GM23338 (cell line): Measurements from ENCODE around the gene PSMG1. TPM values are rescaled to one million over a fixed set of nuclear protein-coding genes. Genes with fewer than 3 reads are reported as not detected.

Experiments used
- ATAC-seq: fragments of 200-7000 bp; cut with Tn5 transposase; 3 replicates; pipeline ENCODE4 v1.9.1; 2020
- DNase-seq: peaks from one replicate; pipeline ENCODE4 v3.0.0-alpha.2; 2015; ENCODE audit warnings: low spot score
- H2AFZ ChIP-seq: fragments of 200-600 bp; sonication (generic); 2 replicates; pipeline ENCODE4 v1.8.0; 2016; ENCODE audit warnings: antibody characterized with exemption, mild to moderate bottlenecking, moderate library complexity
- H3F3A ChIP-seq: fragments of 200-600 bp; sonication (generic); replicated peaks from 2 replicates; pipeline ENCODE4 v1.8.0; 2017; ENCODE audit warnings: antibody characterized with exemption, mixed run types, low read depth
- H3K27ac ChIP-seq: fragments of 200-600 bp; sonication (generic); 2 replicates; pipeline ENCODE4 v1.6.1; 2016; ENCODE audit warnings: low read depth
- H3K27me3 ChIP-seq: fragments of 200-600 bp; sonication (generic); 2 replicates; pipeline ENCODE4 v1.8.0; 2016; ENCODE audit warnings: mild to moderate bottlenecking, mixed run types, moderate library complexity; ENCODE audit not compliant: insufficient read depth
- H3K36me3 ChIP-seq: fragments of 200-600 bp; sonication (generic); 2 replicates; pipeline ENCODE4 v1.8.0; 2016; ENCODE audit warnings: mild to moderate bottlenecking; ENCODE audit not compliant: insufficient read depth
- H3K4me1 ChIP-seq: fragments of 200-600 bp; sonication (generic); 2 replicates; pipeline ENCODE4 v1.8.0; 2016; ENCODE audit warnings: mild to moderate bottlenecking, moderate library complexity; ENCODE audit not compliant: insufficient read depth
- H3K4me2 ChIP-seq: fragments of 200-600 bp; sonication (generic); 2 replicates; pipeline ENCODE4 v1.7.1; 2017; ENCODE audit warnings: mixed run types
- H3K4me3 ChIP-seq: fragments of 200-600 bp; sonication (generic); 2 replicates; pipeline ENCODE4 v1.6.1; 2016; ENCODE audit warnings: mixed run types
- H3K79me2 ChIP-seq: fragments of 200-600 bp; sonication (generic); replicated peaks from 2 replicates; pipeline ENCODE4 v1.8.0; 2017; ENCODE audit warnings: mild to moderate bottlenecking; ENCODE audit not compliant: insufficient read depth
- H3K9me2 ChIP-seq: fragments of 200-600 bp; sonication (generic); 2 replicates; pipeline ENCODE4 v1.8.0; 2017; ENCODE audit not compliant: insufficient read depth
- H4K20me1 ChIP-seq: fragments of 200-600 bp; sonication (generic); replicated peaks from 2 replicates; pipeline ENCODE4 v1.8.0; 2017; ENCODE audit warnings: mild to moderate bottlenecking; ENCODE audit not compliant: insufficient read depth
- H3K27ac Mint-ChIP-seq: 2 replicates; pipeline ENCODE4 v1.8.0; 2020; ENCODE audit warnings: inconsistent platforms, mild to moderate bottlenecking, moderate library complexity, mixed read lengths
- H3K27me3 Mint-ChIP-seq: 3 replicates; pipeline ENCODE4 v1.8.0; 2022; ENCODE audit warnings: low read depth, mild to moderate bottlenecking, moderate library complexity, mixed read lengths, inconsistent platforms; ENCODE audit not compliant: insufficient read depth, poor library complexity
- H3K36me3 Mint-ChIP-seq: 3 replicates; pipeline ENCODE4 v1.8.0; 2021; ENCODE audit warnings: low read depth, mild to moderate bottlenecking, inconsistent platforms, moderate library complexity, mixed read lengths
- H3K4me1 Mint-ChIP-seq: 3 replicates; pipeline ENCODE4 v1.8.0; 2020; ENCODE audit warnings: mild to moderate bottlenecking, inconsistent platforms, mixed read lengths
- H3K4me3 Mint-ChIP-seq: 3 replicates; pipeline ENCODE4 v1.8.0; 2021; ENCODE audit warnings: moderate library complexity, mild to moderate bottlenecking, inconsistent platforms, mixed read lengths
- H3K9me3 Mint-ChIP-seq: 3 replicates; pipeline ENCODE4 v1.8.0; 2020; ENCODE audit warnings: moderate library complexity, mild to moderate bottlenecking, inconsistent platforms, mixed read lengths
- CREB1 ChIP-seq: fragments of 250-450 bp; sonication (Bioruptor Pico); IDR thresholded peaks from 2 replicates; pipeline ENCODE4 v1.5.0; 2020; ENCODE audit warnings: low read depth, mild to moderate bottlenecking, moderate library complexity
- EZH2 ChIP-seq: fragments of 200-600 bp; sonication (generic); IDR thresholded peaks from one replicate; pipeline ENCODE4 v1.8.0; 2017; ENCODE audit warnings: antibody characterized with exemption, mild to moderate bottlenecking, low read depth; ENCODE audit not compliant: unreplicated experiment
- EZH2phosphoT487 ChIP-seq: fragments of 200-600 bp; sonication (generic); IDR thresholded peaks from one replicate; pipeline ENCODE4 v1.8.1; 2018; ENCODE audit warnings: antibody characterized with exemption; ENCODE audit not compliant: unreplicated experiment
- JUNB ChIP-seq: IDR thresholded peaks from one replicate; pipeline ENCODE4 v1.6.1; 2016; ENCODE audit warnings: antibody characterized with exemption; ENCODE audit not compliant: unreplicated experiment
- NANOG ChIP-seq: IDR thresholded peaks from 2 replicates; pipeline ENCODE4 v1.6.1; 2016; ENCODE audit warnings: antibody characterized with exemption, borderline replicate concordance
- POLR2AphosphoS5 ChIP-seq: IDR thresholded peaks from 2 replicates; pipeline ENCODE4 v1.6.1; 2016; ENCODE audit warnings: antibody characterized with exemption, low read depth
- STAT1 ChIP-seq: IDR thresholded peaks from one replicate; pipeline ENCODE4 v1.6.1; 2016; ENCODE audit warnings: antibody characterized with exemption; ENCODE audit not compliant: unreplicated experiment
- ZNF114 ChIP-seq: fragments of 250-450 bp; sonication (Bioruptor Pico); IDR thresholded peaks from 2 replicates; pipeline ENCODE4 v1.5.0; 2020; ENCODE audit warnings: mild to moderate bottlenecking, moderate library complexity
- ZNF331 ChIP-seq: fragments of 250-450 bp; sonication (Bioruptor Pico); IDR thresholded peaks from 2 replicates; pipeline ENCODE4 v1.5.0; 2020; ENCODE audit warnings: low read depth, mild to moderate bottlenecking, moderate library complexity
- polyA plus RNA-seq: library from polyadenylated mRNA; unstranded; fragments of >200 nt; fragmentation: Nextera tagmentation; extraction: Ambion mirVana; gene quantifications from 2 replicates; pipeline ENCODE4 v1.2.1, GENCODE V29; 2016
- total RNA-seq: library from RNA; depleted of rRNA; stranded (reverse); fragments of >200 nt; shearing (Covaris generic); gene quantifications from 2 replicates; pipeline ENCODE4 v1.2.3, GENCODE V29; 2014
- TF ChIP-seq, protein P1 (sequence below): IDR thresholded peaks from 2 replicates; pipeline ENCODE4 v1.6.1; 2016; ENCODE audit warnings: antibody characterized with exemption
- TF ChIP-seq, protein P2 (sequence below): IDR thresholded peaks from one replicate; pipeline ENCODE4 v1.6.1; 2018; ENCODE audit warnings: antibody characterized with exemption; ENCODE audit not compliant: unreplicated experiment
- TF ChIP-seq, protein P3 (sequence below): fragments of 250-450 bp; sonication (Bioruptor Pico); IDR thresholded peaks from 2 replicates; pipeline ENCODE4 v1.5.0; 2020; ENCODE audit warnings: mild to moderate bottlenecking, moderate library complexity
- TF ChIP-seq, protein P4 (sequence below), 2 experiments: fragments of 200-600 bp in 1 of 2; sonication (generic) in 1 of 2; conservative IDR thresholded peaks; 2 replicates each; pipeline versions ENCODE4 v1.5.1 to v1.6.1; 2016 to 2017; ENCODE audit warnings: antibody characterized with exemption in 2 of 2, low read depth in 2 of 2, mild to moderate bottlenecking in 2 of 2, moderate library complexity in 1 of 2

The PSMG1 gene
- total and polyA plus RNA-seq, 2 experiments from 2014 or later = 78.4 to 158 TPM

DNA sequence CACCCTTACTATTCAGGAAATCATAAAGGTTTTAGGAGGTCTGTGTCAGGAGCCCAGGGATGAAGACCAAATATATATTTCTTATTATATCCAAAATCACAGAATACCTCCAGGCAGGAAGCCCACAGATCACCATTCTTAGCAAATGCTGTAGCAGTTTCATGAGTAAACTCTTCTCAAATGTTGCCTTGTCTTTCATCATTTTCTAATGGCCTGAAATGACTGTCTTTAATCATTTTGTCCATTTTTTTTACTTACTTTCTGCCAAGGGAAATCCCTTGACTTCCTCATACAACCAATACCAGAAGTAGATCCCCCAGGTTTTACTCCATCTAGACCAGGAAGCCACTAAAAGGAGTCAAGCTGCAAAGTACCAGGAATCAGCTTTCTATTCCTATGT, 32.4 kb downstream of the PSMG1 start:
- Histone ChIP-seq H3K27me3 (no peaks in the 10 kb centered on the region), H3K4me1 (no peaks in the 10 kb centered on the region), H3K79me2 (no peaks in the 10 kb centered on the region), H3K36me3 (no peaks in the 10 kb centered on the region), H3F3A (no peaks in the 10 kb centered on the region), H3K9me2 (0 out of 2 replicates have a peak, but pooled peaks cover 5% of the 10 kb centered on the region), H3K27ac (no peak overlapping the region), H3K4me2 (no peak overlapping the region), H2AFZ (no peak overlapping the region), H4K20me1 (no peaks in the 10 kb centered on the region), H3K4me3 (no peak overlapping the region)
- Mint-ChIP-seq H3K27me3 (no peaks in the 10 kb centered on the region), H3K36me3 (peaks cover 4% of the 10 kb centered on the region; the same call in 2 of the 3 replicates), H3K4me1 (no peaks in the 10 kb centered on the region), H3K9me3 (peaks cover 3% of the 10 kb centered on the region), H3K27ac (no peak overlapping the region), H3K4me3 (no peak overlapping the region)
- no peak for ATAC-seq
- DNase-seq = no peak
- no peak for TF ChIP-seq STAT1
- TF ChIP-seq, protein P1, sequence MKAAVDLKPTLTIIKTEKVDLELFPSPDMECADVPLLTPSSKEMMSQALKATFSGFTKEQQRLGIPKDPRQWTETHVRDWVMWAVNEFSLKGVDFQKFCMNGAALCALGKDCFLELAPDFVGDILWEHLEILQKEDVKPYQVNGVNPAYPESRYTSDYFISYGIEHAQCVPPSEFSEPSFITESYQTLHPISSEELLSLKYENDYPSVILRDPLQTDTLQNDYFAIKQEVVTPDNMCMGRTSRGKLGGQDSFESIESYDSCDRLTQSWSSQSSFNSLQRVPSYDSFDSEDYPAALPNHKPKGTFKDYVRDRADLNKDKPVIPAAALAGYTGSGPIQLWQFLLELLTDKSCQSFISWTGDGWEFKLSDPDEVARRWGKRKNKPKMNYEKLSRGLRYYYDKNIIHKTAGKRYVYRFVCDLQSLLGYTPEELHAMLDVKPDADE = no peak
- no peak for TF ChIP-seq CREB1 (CRISPR knock-in tag)
- TF ChIP-seq ZNF331 (CRISPR knock-in tag) = no peak
- TF ChIP-seq, protein P2, sequence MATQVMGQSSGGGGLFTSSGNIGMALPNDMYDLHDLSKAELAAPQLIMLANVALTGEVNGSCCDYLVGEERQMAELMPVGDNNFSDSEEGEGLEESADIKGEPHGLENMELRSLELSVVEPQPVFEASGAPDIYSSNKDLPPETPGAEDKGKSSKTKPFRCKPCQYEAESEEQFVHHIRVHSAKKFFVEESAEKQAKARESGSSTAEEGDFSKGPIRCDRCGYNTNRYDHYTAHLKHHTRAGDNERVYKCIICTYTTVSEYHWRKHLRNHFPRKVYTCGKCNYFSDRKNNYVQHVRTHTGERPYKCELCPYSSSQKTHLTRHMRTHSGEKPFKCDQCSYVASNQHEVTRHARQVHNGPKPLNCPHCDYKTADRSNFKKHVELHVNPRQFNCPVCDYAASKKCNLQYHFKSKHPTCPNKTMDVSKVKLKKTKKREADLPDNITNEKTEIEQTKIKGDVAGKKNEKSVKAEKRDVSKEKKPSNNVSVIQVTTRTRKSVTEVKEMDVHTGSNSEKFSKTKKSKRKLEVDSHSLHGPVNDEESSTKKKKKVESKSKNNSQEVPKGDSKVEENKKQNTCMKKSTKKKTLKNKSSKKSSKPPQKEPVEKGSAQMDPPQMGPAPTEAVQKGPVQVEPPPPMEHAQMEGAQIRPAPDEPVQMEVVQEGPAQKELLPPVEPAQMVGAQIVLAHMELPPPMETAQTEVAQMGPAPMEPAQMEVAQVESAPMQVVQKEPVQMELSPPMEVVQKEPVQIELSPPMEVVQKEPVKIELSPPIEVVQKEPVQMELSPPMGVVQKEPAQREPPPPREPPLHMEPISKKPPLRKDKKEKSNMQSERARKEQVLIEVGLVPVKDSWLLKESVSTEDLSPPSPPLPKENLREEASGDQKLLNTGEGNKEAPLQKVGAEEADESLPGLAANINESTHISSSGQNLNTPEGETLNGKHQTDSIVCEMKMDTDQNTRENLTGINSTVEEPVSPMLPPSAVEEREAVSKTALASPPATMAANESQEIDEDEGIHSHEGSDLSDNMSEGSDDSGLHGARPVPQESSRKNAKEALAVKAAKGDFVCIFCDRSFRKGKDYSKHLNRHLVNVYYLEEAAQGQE = no peak
- no peak for TF ChIP-seq POLR2AphosphoS5
- TF ChIP-seq NANOG = no peak
- no peak for TF ChIP-seq EZH2
- no peak for TF ChIP-seq JUNB
- TF ChIP-seq, protein P3, sequence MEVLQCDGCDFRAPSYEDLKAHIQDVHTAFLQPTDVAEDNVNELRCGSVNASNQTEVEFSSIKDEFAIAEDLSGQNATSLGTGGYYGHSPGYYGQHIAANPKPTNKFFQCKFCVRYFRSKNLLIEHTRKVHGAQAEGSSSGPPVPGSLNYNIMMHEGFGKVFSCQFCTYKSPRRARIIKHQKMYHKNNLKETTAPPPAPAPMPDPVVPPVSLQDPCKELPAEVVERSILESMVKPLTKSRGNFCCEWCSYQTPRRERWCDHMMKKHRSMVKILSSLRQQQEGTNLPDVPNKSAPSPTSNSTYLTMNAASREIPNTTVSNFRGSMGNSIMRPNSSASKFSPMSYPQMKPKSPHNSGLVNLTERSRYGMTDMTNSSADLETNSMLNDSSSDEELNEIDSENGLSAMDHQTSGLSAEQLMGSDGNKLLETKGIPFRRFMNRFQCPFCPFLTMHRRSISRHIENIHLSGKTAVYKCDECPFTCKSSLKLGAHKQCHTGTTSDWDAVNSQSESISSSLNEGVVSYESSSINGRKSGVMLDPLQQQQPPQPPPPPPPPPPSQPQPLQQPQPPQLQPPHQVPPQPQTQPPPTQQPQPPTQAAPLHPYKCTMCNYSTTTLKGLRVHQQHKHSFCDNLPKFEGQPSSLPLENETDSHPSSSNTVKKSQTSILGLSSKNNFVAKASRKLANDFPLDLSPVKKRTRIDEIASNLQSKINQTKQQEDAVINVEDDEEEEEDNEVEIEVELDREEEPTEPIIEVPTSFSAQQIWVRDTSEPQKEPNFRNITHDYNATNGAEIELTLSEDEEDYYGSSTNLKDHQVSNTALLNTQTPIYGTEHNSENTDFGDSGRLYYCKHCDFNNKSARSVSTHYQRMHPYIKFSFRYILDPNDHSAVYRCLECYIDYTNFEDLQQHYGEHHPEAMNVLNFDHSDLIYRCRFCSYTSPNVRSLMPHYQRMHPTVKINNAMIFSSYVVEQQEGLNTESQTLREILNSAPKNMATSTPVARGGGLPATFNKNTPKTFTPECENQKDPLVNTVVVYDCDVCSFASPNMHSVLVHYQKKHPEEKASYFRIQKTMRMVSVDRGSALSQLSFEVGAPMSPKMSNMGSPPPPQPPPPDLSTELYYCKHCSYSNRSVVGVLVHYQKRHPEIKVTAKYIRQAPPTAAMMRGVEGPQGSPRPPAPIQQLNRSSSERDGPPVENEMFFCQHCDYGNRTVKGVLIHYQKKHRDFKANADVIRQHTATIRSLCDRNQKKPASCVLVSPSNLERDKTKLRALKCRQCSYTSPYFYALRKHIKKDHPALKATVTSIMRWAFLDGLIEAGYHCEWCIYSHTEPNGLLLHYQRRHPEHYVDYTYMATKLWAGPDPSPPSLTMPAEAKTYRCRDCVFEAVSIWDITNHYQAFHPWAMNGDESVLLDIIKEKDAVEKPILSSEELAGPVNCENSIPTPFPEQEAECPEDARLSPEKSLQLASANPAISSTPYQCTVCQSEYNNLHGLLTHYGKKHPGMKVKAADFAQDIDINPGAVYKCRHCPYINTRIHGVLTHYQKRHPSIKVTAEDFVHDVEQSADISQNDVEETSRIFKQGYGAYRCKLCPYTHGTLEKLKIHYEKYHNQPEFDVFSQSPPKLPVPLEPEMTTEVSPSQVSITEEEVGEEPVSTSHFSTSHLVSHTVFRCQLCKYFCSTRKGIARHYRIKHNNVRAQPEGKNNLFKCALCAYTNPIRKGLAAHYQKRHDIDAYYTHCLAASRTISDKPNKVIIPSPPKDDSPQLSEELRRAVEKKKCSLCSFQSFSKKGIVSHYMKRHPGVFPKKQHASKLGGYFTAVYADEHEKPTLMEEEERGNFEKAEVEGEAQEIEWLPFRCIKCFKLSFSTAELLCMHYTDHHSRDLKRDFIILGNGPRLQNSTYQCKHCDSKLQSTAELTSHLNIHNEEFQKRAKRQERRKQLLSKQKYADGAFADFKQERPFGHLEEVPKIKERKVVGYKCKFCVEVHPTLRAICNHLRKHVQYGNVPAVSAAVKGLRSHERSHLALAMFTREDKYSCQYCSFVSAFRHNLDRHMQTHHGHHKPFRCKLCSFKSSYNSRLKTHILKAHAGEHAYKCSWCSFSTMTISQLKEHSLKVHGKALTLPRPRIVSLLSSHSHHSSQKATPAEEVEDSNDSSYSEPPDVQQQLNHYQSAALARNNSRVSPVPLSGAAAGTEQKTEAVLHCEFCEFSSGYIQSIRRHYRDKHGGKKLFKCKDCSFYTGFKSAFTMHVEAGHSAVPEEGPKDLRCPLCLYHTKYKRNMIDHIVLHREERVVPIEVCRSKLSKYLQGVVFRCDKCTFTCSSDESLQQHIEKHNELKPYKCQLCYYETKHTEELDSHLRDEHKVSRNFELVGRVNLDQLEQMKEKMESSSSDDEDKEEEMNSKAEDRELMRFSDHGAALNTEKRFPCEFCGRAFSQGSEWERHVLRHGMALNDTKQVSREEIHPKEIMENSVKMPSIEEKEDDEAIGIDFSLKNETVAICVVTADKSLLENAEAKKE (CRISPR knock-in tag) = no peak
- TF ChIP-seq ZNF114 (CRISPR knock-in tag) = no peak
- TF ChIP-seq, protein P4, sequence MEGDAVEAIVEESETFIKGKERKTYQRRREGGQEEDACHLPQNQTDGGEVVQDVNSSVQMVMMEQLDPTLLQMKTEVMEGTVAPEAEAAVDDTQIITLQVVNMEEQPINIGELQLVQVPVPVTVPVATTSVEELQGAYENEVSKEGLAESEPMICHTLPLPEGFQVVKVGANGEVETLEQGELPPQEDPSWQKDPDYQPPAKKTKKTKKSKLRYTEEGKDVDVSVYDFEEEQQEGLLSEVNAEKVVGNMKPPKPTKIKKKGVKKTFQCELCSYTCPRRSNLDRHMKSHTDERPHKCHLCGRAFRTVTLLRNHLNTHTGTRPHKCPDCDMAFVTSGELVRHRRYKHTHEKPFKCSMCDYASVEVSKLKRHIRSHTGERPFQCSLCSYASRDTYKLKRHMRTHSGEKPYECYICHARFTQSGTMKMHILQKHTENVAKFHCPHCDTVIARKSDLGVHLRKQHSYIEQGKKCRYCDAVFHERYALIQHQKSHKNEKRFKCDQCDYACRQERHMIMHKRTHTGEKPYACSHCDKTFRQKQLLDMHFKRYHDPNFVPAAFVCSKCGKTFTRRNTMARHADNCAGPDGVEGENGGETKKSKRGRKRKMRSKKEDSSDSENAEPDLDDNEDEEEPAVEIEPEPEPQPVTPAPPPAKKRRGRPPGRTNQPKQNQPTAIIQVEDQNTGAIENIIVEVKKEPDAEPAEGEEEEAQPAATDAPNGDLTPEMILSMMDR (conservative IDR thresholded peaks at IDR 0.05; ENCODE audit: low read depth in 2 of 2) = no peak
- no peak for TF ChIP-seq EZH2phosphoT487
